Mesenteric fat pad (tissue), 1 donor: Measurements from ENCODE around the gene NUDT1. TPM values are rescaled to one million over a fixed set of nuclear protein-coding genes. Genes with fewer than 3 reads are reported as not detected.

Experiments used
- DNase-seq: peaks from one replicate; pipeline ENCODE4 v3.0.0-alpha.2; 2020; ENCODE audit warnings: low spot score
- long read RNA-seq: library from polyadenylated mRNA; unstranded; transcript quantifications from one replicate; pipeline ENCODE4 v2.0.0, GENCODE V29; 2020
- total RNA-seq: library from RNA; stranded (reverse); fragmentation: NEBNext Ultra II Directional; extraction: Animal tissue kit (Norgen Biotek cat#: 25700); gene quantifications from one replicate; pipeline ENCODE4 v1.2.1, GENCODE V29; 2021
- donor health status: DM: yes; HTN: yes; CAD: no.

Gene NUDT1
- total RNA-seq, result 16.3 TPM
- long read RNA-seq, partial matches to known transcripts, result 1 of 5 reads
- long read RNA-seq, other reads (novel, unspliced or antisense), result 2 of 5 reads

DNA sequence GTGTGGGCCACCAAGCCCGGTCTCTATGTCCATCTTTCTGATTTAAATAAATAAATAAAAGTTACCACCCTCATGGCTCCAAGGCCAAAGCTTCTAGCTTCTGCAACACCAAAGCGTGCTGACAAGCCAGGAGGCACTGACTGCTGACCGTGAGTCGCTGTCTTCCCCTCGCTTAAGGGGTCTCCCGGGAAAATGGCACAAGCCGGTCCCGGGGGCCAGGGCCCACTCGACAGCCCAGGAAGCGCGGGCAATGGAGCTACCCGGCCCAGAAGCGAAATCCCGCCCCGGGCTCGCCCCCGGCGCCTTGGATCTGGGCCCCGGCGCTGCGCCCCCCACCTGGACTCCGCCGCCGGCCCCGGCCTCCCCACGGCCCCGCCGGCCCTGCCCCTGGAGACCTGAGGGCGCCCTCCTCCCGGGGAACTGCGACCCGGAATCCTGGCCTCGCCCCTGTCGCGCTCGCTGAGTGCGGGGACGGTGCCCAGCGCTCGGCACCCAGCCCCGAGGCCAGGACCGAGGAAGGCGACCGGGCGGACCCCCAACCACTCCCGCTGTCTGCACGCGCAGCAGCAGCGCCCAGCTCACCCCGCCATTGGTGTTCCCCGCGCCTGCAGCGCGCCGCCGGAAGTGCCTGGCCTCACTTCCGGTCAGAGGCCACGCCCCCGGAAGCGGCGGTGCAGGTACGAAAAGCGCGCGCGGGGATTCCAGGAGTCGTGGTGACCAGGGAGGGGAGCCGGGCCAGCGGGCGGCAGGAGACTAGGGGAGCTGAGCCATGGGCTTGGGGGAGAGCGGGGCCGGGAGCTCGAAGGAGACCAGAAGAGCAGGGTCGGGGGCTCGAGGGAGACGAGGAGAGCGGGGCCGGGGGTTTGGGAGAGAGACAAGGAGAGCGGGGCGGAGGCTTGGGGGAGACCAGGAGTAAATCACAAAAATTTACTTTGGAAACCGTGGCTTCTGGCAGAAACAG lies at the start of gene NUDT1, which contains the start of gene MRM2:
TSS of gene NUDT1 (plus strand) at position 647 of the 961 bp plus-strand sequence. CDS start 2,349 bp downstream, outside the sequence.
TSS of gene MRM2 (minus strand) at position 626 of the 961 bp plus-strand sequence. CDS start at position 590, 36 bp downstream.
- peak; percentile 95 for DNase-seq

DNA sequence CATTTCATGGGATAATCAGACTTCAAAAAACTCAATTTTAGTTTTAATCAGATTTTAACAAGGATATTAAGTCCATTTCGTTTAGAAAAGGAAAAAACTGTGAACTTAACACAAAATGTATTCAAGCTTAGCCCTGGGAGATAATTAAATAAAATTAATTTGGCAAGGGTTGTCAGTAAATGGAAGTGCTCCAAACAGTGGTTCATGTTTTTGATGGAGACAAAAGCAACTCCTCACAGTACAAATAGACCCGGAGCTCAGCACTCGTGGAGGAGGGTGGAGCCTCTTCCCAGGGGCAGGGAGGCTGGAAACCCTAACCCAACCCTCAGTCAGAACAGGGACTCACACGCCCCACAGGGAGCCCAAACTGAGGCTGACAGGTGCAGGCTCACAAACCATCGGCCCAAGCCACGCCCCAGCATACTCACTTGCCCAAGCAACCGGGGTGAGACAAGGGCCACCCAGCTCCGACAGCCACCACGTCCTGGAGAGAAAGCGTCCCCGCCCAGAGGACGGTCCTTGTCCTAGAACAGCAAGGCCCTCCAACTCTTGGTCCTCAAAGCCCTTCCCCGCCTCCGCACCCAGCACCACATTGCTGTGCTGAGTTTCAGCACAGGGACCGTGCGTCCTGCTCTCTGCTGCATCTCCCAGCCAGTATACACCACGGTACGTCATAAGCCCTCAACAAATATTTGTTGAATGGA lies 49.0 kb upstream of the NUDT1 start:
- DNase-seq, result peak; percentile 82

DNA sequence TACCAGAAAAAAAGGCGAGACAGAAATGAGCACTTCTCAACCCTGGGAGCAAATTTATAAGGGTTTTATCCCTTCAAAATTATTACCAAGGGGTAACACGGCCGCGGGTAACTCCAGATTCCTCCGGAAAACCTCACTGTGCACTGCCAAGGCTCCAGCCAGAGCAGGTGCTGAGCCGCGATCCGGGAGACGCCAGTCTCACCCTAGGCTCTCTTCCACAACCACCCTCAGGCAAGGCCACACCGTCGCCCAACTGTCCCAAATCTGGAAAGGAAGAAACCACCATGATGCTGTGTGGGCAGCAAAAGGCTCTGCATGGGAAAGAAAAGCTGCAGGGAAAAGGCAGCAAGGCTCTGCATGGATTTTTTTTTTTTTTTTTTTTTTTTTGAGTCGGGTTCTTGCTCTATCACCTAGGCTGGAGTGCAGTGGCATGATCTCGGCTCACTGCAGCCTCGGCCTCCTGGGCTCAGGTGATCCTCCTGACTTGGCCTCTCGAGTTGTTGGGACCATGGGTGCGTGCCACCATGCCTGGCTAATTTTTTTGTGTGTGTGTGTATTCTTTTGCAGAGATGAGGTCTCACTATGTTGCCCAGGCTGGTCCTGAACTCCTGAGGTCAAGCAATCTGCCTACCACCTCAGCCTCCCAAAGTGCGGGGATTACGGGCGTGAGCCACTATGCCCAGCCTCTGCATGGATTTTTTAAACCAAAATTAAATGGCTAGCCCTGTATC lies 48.3 kb upstream of the NUDT1 start:
- peak; percentile 71 for DNase-seq

DNA sequence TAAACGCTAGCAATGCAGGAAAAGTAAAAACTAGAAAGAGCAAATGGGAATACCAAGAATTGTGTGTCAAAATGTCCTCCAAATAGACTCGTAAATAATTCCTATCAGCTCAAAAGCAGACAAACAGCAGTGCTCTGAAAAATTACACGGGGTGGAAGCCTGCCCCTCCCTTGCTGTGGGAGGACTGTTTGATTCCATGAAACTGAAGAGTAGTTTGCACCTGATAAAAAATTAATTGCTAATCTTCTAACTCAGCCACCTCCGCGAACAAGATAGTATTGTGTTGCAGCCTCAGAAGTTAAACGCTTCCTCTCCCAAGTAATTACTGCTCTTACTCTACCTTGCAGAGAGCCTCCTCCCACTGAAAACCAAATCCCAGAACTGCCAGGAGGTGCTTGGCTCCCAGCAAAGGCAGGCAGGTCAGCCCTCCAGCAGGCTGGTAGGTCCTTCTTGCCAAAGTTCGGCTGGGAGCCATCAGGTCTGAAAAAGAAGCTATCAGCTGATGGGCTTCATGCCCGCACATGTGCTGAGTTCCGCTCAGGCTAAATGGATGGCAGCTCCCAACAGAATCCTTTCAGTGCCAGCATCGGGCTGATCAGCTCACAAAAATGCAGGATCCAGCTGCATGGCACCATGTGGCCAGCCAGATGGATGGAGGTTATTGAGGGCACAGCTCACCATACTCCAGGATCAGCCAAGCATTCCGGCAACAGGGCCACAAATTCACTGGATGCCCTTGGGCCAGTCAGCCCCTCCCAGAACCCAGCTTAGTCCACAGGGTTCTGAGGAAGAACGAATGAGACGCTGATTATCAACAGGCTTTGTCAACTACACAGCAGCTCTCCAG lies 46.4 kb upstream of the NUDT1 start:
- DNase-seq, result peak; percentile 62

DNA sequence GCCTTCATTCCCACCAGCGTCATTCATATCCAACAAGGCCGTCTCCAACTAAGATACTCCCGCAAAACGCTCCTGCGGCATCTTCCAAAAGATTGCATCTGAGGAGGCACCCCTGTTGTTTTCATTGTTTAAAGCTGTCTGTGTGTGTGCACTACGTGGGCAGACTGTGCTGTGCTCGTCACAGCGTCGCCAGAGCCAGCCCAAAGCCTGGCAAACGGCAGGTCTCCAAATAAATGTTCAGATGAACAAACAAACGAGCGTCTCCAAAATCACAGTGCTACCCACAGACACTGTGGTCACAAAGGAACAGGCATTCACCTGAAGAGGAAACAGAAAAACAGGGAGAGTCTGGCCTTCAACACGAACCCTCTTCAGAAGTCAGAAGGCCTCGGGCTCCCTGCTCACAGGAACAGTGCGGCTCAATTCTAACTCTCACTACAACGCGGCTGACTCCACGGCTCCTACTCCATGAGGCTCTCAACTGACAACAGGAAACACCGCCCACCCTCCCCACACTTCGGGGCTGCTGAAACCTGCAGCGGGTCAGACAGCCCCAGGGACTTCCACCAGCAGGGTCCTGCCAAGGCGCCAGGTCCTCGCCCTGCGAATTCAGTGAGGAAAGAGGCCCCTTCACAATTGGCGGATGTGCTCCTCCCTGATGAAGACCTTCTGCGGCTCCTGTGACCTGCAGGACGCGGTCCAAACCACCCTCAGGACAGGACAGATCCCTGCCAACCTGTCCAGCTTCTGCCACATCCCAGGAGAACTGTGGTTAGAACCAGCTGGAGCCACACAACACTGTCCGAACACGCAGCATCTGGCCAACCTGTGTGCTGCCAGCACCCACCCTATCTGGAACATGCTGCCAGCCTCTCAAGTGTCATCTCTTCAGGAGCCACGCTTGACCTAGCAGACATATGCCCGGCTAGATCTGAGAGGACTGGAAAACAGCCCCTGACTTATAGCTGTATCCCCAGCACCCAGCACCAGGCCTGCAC lies 45.3 kb upstream of the NUDT1 start:
- DNase-seq, result peak; percentile 65

DNA sequence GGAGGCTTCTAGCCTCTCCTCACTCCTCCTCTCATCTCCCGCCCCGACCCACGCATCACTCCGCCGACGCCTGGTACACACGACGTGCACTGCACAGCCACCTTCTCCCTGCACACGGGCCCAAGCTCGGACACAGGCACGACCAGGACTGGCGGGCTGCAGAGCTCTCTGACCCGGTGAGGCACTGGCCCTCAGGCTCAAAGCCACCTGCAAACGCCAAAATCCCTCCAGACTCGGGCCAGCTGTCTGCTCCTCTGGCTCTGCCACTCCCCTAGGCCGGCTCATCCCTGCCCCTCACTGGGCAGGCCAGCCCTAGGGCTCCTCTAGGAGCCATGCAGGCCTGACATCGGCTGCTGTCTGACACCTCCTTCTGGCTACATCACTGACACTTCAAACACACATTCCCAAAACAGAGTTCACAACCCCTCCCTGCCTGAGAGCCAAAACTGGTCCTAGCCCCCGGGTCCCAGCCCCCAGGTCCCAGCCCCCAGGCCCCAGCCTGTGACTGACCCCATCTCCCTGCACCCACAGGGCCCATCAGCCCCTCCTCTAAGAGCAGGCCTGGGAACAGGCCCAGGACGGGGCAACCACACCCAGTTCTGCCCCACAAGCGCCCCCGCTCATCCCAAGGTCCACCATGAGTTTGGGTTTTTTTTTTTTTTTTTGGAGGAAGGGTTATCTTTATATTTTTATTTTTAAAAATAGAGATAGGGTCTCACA lies 44.4 kb upstream of the NUDT1 start:
- DNase-seq, result peak; percentile 22

DNA sequence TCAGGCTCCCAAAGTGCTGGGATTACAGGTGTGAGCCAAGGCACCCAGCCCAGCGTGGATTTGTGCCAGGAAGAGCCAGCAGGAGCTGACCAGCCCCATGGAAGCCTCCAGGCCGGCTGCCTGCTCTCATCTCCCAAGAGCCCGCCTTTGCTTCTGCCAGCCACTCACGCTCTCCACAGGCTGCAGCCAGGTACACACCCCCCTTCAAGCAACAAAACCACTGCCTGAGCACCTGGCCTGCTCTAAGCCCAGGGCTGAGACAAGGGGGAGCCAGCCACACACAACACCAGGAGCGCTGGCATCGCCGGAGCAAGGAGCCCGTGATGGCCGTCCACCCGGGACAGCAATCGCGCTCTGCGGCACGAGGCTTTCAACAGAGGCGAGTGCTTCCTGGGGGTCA lies 43.8 kb upstream of the NUDT1 start:
- peak; percentile 88 for DNase-seq

DNA sequence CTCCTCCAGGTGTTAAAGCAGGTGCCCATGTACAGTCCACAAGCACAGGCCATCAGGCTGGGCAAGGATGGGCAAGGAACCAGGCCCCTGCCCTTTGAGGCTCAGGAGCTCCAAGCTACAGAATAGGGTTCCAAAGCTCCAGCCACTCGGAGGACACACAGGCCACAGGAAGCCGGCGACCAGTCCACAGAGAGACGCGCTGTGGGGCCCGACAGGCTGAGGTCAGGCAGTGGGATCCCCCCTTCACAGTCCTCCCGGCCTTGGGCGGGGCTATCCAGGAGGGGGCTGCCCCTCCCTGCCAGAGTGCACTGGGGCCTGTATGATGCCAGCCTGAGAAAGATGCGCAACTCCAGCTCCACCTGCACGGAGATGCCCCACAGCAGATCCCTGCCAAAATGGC lies 43.3 kb upstream of the NUDT1 start:
- DNase-seq, result peak; percentile 75

DNA sequence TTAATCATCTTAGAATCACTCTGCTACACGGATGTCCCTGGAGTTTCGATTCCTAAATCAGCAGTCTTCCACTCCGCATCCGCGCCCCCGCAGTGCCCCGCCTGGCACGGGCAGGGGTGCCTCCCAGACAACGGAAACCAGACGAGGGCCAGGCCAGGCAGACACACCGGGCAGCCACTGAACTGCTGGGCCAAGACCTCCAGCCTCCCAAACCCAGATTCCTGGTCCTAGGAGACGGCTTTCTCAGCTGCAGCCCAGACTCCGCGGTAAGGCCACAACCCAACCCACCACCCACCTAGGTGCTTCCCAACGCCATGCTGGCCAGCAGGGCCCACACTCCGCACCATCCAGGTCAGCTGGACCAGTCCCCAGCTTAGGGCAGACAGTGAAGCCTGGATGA lies 42.5 kb upstream of the NUDT1 start:
- peak; percentile 85 for DNase-seq

DNA sequence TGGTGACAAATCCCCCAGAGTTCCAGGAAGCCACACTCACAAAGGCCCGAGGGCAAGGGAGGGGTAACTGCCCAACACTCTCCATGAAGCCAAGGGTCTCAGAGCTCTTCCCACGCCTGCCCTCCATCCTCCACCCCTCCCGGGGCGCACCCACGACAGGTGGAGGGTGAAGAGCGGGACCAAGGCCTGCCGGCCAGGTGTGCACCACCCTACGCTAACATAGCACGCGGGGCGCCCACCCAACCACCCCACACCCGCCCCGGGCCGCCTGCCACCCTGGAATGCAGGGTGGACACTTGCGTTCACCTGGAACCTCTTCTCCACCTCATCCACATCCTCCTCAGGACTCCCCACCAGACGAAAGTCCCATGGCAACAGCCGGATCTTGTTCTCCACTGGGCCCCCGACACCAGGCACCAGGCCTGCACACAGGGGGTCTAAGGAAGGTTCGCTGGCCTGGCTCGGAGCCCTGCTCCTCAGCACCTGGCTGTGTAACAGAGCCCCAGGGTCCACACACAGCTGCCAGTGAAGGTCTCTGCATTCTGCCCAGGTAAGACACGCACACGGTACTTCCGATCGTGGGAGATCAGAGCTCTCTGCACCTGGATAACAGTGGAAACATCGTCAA lies 42.0 kb upstream of the NUDT1 start:
- peak; percentile 75 for DNase-seq

DNA sequence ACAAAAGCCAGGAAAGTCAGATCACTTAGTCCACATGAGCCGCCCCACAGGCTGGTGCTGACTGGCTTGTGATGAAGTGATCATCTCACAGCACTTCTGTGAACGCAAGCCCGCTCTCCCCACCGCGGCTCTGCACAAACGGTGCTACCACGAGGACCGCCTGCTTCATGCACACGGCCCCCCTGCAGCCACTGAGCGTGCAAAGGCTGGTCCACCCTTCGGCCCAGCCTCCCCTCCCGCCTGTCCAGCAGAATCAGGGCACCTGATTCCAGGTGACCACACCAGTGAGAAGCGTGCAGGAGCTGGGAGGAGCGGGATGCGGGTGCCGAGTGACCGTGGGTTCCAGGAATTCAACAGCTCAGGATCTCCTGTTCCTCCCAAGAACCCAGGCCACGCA lies 41.4 kb upstream of the NUDT1 start:
- peak; percentile 83 for DNase-seq

DNA sequence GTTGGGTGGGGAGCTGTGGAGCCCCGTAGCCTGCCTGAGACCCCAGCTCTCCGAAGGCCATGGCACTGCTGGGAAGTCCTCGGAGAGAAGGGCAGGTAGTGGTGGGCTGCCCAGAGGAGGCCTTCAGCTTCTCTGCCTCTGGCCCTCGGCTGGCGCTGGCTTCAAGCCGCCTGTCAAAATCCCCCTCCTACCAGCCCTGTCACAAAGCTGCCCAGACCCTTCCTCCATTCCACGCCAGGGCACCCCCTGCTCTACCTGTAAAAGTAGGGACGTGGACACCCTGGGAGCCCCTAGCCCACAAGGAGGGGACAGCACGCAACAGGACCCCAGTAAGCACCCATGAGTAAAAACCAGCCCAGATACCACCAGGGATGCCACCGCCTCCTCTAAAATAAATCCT lies 40.9 kb upstream of the NUDT1 start:
- DNase-seq, result peak; percentile 82

DNA sequence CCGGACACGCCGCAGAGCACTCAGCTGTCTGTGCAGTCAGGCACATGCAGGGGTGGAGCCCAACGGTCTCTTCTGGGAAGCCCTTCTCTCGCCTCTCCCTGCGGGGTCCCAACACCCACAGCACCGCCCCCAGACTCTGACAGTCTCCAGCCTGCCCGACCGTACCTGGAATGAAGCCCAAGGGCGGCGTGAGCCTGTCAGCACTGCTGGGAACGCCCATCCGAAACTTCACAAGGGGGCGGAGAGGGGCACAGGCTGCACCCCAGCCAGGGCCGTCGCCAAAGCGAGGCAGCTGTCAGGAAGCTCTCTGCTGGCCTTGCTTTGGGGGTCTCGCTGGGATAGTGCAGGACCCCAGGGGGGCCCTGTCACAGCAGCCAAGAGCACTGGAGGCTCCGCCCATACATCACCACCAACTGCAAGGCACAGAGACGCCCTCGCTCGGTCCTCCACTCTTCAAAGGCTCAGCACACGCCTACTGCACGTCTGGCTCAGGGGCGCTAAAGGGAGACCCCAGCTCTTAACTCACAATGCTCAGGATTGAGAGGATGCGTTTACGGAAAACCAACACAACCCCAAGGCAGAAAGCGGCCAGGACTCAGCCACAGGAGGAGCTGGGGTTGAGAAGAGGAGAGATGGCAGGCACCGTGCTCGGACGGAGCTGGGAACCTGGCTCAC lies 40.2 kb upstream of the NUDT1 start:
- DNase-seq, result peak; percentile 83

DNA sequence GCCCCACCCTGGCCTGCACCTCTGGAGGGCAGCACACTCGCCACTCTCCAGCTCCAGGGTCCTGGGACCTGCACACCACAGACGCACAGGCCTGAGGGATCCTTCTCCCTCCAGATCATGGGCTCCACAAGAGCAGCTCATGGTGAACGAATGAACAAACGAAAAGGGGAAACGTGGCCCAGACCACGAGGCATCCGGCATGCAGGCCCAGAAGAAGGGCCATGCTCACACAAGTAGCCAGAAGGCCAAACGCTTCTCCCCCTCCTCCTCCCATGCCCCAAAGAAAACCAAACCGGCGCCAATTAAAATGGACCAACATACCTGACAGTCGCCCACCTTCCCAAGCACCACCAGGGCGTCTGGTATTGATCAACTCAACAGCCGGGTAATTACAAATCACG lies 39.7 kb upstream of the NUDT1 start:
- peak; percentile 78 for DNase-seq

DNA sequence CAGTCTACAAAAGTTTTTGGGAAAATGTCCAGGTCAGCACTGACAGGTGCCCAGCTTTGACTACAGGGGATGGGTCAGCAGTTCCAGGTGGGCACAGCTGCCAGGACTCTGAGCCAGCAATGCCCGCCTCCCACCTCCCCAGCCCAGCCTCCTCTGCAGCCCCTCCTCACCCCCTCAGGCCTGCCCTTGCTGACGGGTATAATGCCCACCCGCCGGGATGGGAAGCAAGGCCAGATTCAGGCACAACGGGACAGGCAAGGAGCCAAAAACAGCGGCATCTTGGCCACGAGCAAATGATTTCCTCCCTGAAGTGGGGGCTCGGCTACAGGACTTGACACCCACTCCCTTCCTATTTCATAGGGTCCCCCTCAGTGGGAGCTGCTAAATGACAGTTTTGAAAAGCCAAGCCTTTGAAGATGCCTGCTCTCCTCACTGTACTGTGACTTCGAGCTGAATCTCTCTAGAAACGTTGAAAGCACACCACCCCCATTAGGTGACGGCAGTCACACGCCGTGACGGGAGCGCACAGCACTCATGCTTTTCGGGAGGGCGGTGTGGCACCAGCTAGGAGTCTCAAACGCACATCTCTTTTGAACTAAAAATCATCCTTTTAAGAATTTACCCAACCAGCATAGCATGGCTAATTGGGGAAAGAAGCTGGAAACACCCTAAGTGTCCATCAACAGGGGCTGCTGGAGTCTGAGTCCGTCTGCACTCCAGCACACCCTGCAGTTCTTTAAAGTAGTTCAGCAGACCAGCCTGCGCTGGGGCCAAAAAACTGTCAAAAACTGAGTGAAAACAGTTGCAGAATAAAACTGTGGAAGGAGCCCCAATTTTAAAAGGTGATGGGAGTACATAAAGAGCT lies 38.9 kb upstream of the NUDT1 start:
- DNase-seq, result peak; percentile 86

DNA sequence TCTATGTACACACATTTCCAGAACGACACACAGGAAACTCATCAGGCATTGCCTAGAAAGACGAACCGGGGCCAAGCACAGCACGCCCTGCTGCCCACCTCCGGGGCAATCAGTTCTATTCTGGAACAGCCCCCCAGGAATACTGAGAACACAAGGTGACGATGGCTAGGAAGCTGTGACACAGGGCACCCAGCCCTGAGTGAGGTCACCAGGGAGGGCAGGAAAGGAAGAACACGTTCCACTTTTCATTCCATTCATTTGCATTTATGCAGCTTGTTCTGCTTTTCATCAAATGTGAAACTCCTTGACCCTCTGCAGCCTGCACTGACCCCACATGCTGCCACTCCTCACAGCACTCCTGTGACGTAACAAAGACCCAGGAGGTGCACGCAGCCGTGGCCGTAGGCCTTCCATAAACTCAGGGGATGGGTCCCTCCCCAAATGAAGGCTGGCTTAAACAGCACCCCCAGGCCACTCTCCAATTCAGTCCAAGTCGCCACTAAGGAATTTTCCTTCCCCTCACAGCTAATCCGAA lies 38.2 kb upstream of the NUDT1 start:
- peak; percentile 53 for DNase-seq
